Measurements from ENCODE around the gene FAM47E.

Gene FAM47E

GRCh38 chr4:76313547-76313946 lies 62.0 kb downstream of the FAM47E start:
- H3K27me3 Mint-ChIP-seq = peaks cover 13% of the 10 kb centered on the region
- no peak overlapping the region for H3K4me3 Mint-ChIP-seq
- no peaks in the 10 kb centered on the region for H3K4me1 Mint-ChIP-seq

DNA sequence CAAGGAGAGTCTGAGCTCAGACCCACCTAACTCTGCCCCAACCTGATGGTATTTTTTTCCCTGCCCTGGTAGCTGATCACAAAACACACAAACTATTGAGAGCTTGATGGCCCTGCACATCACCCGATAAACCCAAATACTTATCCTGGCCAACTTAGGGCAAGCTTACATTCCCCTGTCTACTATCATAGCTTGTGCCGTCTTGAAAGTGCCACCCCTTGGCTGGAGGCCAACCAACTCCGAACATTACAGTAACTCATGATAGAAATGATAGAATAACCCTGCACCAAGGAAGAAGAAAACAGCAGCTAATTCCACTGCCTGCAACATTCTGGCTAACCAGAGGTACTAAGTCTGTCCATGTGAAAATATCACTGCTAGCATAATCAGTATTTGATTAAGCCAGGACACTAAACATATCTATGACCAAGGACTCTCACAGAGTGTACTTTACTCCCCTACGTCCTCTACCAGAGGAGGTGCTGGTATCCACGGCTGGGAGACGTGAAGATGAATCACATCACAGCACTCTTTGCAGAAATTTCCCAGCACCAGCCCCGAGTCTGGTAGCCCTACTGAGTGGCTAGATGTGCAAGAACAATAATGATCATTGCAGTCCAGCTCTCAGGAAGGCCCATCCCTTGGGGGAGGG lies 63.9 kb downstream of the FAM47E start:
- no peak overlapping the region for H3K4me3 Mint-ChIP-seq

More at GRCh38 chr4:76313547-76313946, 62.0 kb downstream of the FAM47E start:
- Mint-ChIP-seq H3K27ac (no peak overlapping the region), H3K9me3 (peaks cover 14 to 37% of the 10 kb centered on the region in 2 donors)
- ATAC-seq = no peak
- no peak for DNase-seq

GRCh38 chr4:76316131-76316530 lies 64.6 kb downstream of the FAM47E start:
- Mint-ChIP-seq H3K4me1 (no peaks in the 10 kb centered on the region), H3K4me3 (no peak overlapping the region), H3K9me3 (peaks cover 20 to 37% of the 10 kb centered on the region in 2 donors), H3K27ac (no peak overlapping the region), H3K27me3 (no peaks in the 10 kb centered on the region)
- DNase-seq = no peak
- ATAC-seq = no peak

More for the DNA sequence above, 63.9 kb downstream of the FAM47E start:
- Mint-ChIP-seq H3K9me3 (peaks cover 20 to 37% of the 10 kb centered on the region in 2 donors), H3K27ac (no peak overlapping the region), H3K27me3 (no peaks in the 10 kb centered on the region), H3K4me1 (no peaks in the 10 kb centered on the region)
- DNase-seq (no peak), ATAC-seq (no peak)

GRCh38 chr4:76322236-76322635 lies 70.7 kb downstream of the FAM47E start:
- Mint-ChIP-seq H3K4me3 (no peak overlapping the region), H3K27me3 (no peaks in the 10 kb centered on the region), H3K9me3 (peaks cover 28% of the 10 kb centered on the region in 2 donors), H3K27ac (no peak overlapping the region), H3K4me1 (no peaks in the 10 kb centered on the region)
- DNase-seq (no peak), ATAC-seq (no peak)

DNA sequence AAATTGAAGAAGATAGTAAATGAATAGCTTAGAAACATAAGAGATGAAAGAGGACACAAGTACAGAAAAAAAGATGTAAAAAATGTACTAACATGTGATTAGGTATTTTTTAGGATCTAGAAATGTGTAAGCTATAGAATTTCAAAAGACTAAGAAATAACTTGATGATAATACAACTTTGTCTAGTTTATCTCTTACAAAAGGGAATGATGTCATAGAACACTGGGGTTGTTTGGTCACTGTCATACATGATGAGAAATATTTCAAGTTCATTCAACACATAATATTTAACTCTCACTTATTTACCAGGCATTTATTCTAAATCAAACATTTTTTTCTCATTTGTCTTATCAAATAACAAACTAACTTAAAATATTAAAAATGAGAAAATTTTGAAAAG lies 73.6 kb downstream of the FAM47E start:
- Mint-ChIP-seq H3K4me3 (no peak overlapping the region), H3K4me1 (no peaks in the 10 kb centered on the region), H3K27me3 (peaks cover 8% of the 10 kb centered on the region), H3K27ac (no peak overlapping the region), H3K9me3 (peaks cover 32 to 35% of the 10 kb centered on the region in 2 donors)
- DNase-seq = no peak
- ATAC-seq = no peak

DNA sequence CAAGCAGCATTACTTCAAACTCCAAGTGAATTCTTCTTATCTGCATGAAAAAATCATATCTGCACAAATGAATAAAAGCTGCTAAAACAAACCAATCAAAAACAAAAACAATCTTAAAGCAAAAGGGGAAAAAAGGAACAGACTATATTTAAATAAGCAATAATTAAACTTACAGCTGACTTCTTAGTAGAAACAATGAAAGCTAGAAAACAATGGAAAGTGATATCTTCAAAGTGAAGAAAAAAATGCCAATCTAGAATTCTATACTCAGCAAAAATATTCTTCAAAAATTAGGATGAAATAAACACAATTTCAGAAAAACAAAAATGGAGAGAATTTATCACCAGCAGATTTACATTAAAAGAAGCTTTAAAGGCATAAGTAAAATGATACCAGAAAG lies 75.0 kb downstream of the FAM47E start:
- H3K4me3 Mint-ChIP-seq = no peak overlapping the region
- H3K9me3 Mint-ChIP-seq = peaks cover 30 to 32% of the 10 kb centered on the region in 2 donors
- ATAC-seq (no peak), DNase-seq (no peak)
- peaks cover 8% of the 10 kb centered on the region for H3K27me3 Mint-ChIP-seq
- no peaks in the 10 kb centered on the region for H3K4me1 Mint-ChIP-seq
- no peak overlapping the region for H3K27ac Mint-ChIP-seq

Data from stimulated activated naive CD8-positive, alpha-beta T cell treated with anti-CD3 and anti-CD28 coated beads, Interleukin-15, amount 100 ng/mL, for 72 hours (primary cell).